HL-60/S4 treated with phorbol 12-myristate 13-acetate at 8.2 ng/mL for 4 days and 3 days (cell line): Measurements from ENCODE around the gene ATP10A.

ENCODE experiments used
- in situ Hi-C: fragments of 300-500 bp; cut with MboI; formaldehyde crosslinking; loops from 2 replicates; pipeline ENCODE4 v1.15.0; 2022; ENCODE audit warnings: low sequenced_read_pairs

ATP10A gene

GRCh38 chr15:25863111-25863967 lies at the start of gene ATP10A:
Gene ATP10A (minus strand): TSS chr15:25863327. CDS start chr15:25863096, 231 bp downstream.
- in situ Hi-C loops, result no loop called here

- in situ Hi-C loops, result no loop called here
Measured at GRCh38 chr15:25912035-25912434, 48.9 kb upstream of the ATP10A start.

- in situ Hi-C loops, result no loop called here
Measured at GRCh38 chr15:25910832-25911231, 47.7 kb upstream of the ATP10A start.

- in situ Hi-C loops, result no loop called here
Measured at GRCh38 chr15:25909806-25910205, 46.7 kb upstream of the ATP10A start.

- in situ Hi-C loops, result no loop called here
Measured at GRCh38 chr15:25909325-25909724, 46.2 kb upstream of the ATP10A start.

- in situ Hi-C loops, result no loop called here
Measured at GRCh38 chr15:25905140-25905539, 42.0 kb upstream of the ATP10A start.

GRCh38 chr15:25903024-25903581 lies 40.0 kb upstream of the ATP10A start:
- in situ Hi-C loops, result no loop called here

GRCh38 chr15:25901811-25902605 lies 38.9 kb upstream of the ATP10A start:
- in situ Hi-C loops, result no loop called here

GRCh38 chr15:25900901-25901300 lies 37.8 kb upstream of the ATP10A start:
- in situ Hi-C loops, result no loop called here

- in situ Hi-C loops, result no loop called here
Measured at GRCh38 chr15:25900431-25900830, 37.3 kb upstream of the ATP10A start.

- in situ Hi-C loops, result no loop called here
Measured at GRCh38 chr15:25899870-25900269, 36.7 kb upstream of the ATP10A start.

- in situ Hi-C loops, result no loop called here
Measured at GRCh38 chr15:25897658-25898057, 34.5 kb upstream of the ATP10A start.

GRCh38 chr15:25894371-25894902 lies 31.3 kb upstream of the ATP10A start:
- in situ Hi-C loops, result no loop called here

GRCh38 chr15:25893596-25893995 lies 30.5 kb upstream of the ATP10A start:
- in situ Hi-C loops, result no loop called here

- in situ Hi-C loops, result no loop called here
Measured at GRCh38 chr15:25892126-25892525, 29.0 kb upstream of the ATP10A start.

GRCh38 chr15:25891081-25891480 lies 28.0 kb upstream of the ATP10A start:
- in situ Hi-C loops, result no loop called here

- in situ Hi-C loops, result no loop called here
Measured at GRCh38 chr15:25890529-25890928, 27.4 kb upstream of the ATP10A start.

- in situ Hi-C loops, result no loop called here
Measured at GRCh38 chr15:25887870-25888269, 24.7 kb upstream of the ATP10A start.

GRCh38 chr15:25886498-25887140 lies 23.5 kb upstream of the ATP10A start:
- in situ Hi-C loops, result no loop called here

GRCh38 chr15:25884370-25884769 lies 21.2 kb upstream of the ATP10A start:
- in situ Hi-C loops, result no loop called here
